Gastroesophageal sphincter (tissue), 3 donors: Measurements from ENCODE around the gene DDX28.

ENCODE experiments used
- POLR2A ChIP-seq, 2 donors: fragments of 450-650 bp; IDR thresholded peaks; one replicate each; pipeline ENCODE4 v1.6.1; 2017; ENCODE audit warnings: antibody characterized with exemption in 2 of 2, mild to moderate bottlenecking in 2 of 2, moderate library complexity in 1 of 2
- POLR2AphosphoS5 ChIP-seq: sonication (generic); formaldehyde crosslinking; IDR thresholded peaks from one replicate; pipeline ENCODE4 v1.6.1; 2017; ENCODE audit warnings: antibody characterized with exemption
- TF ChIP-seq, protein P1 (sequence below), 4 experiments: fragments of 200-600 bp in 2 of 4; fragments of 450-650 bp in 2 of 4; sonication (generic) in 1 of 4; IDR thresholded peaks; one replicate each; pipeline ENCODE4 v1.5.1; 2017 to 2019; ENCODE audit warnings: antibody characterized with exemption in 4 of 4, mild to moderate bottlenecking in 2 of 4, moderate library complexity in 2 of 4

DNA sequence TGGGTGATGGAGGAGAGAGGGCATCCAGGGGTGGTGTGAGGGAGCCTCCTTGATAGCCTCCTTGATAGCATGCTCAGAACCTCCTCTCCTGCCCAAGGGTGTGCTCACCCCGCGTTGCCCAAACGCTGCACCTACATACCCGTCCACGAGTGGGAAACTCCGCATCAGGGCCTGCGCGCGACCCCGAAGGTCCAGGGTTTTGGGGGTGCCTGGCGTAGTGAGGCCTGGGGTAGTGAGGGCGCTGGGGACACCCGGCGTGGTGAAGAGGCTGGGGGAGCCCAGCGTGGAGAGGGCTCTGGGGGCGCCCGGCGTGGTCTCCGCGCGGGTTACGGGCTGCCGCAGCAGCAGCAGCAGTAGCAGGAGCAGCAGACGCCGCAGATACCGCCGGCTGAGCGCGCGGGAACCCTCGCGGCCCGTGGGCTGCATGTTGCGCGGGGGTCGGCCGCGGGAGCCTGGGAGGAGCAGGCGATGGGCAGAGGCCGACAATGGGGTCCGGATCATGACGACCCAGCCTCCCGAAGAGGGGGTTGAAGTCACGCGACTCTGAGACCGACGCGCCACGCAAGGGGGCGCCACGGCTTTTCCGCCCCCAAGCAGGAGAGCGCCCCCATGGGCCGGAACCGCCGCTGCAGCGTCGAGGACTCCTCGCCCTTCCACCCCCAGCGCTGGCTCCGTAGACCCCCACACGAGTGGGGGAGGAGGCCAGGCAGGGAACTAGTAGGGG, 42.9 kb downstream of the DDX28 start, which contains the start of gene DPEP3:
- TF ChIP-seq, protein P1, sequence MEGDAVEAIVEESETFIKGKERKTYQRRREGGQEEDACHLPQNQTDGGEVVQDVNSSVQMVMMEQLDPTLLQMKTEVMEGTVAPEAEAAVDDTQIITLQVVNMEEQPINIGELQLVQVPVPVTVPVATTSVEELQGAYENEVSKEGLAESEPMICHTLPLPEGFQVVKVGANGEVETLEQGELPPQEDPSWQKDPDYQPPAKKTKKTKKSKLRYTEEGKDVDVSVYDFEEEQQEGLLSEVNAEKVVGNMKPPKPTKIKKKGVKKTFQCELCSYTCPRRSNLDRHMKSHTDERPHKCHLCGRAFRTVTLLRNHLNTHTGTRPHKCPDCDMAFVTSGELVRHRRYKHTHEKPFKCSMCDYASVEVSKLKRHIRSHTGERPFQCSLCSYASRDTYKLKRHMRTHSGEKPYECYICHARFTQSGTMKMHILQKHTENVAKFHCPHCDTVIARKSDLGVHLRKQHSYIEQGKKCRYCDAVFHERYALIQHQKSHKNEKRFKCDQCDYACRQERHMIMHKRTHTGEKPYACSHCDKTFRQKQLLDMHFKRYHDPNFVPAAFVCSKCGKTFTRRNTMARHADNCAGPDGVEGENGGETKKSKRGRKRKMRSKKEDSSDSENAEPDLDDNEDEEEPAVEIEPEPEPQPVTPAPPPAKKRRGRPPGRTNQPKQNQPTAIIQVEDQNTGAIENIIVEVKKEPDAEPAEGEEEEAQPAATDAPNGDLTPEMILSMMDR (IDR thresholded peaks at IDR 0.05), result peak in 2 of 4 experiments; percentile 17 to 24
- no peak for TF ChIP-seq POLR2AphosphoS5
- TF ChIP-seq POLR2A (IDR thresholded peaks at IDR 0.05), result no peak
